ENCODE results near the gene ARL14. TPM values are rescaled to one million over a fixed set of nuclear protein-coding genes. Genes with fewer than 3 reads are reported as not detected.

The ARL14 gene
- total RNA-seq, 1 donor = not detected

DNA sequence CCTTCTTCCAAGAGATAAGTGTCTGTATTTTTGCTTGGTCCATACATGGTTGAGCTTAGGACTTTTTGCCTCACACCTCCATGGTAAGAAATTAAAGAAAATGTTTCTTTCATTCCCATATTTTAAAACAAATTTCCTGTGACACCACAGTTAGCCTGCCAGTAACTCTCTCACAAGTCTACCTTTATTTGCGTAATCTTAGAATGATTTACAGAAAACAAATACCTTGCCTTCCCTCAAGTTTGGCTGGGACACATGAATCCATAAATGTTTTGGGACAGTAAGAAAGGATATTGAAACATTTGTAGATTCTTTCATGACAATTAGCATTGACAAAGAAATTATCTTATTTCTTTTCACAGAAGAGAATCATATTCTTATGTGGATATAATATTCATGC is 3.8 kb upstream of the ARL14 start:
- H3K4me1 ChIP-seq (ENCODE audit: insufficient read depth, low read length) = peaks cover 6% of the 10 kb centered on the region
- no peaks in the 10 kb centered on the region for H3K36me3 ChIP-seq (ENCODE audit: insufficient read depth, low read length)
- no peaks in the 10 kb centered on the region for H3K79me2 ChIP-seq (ENCODE audit: insufficient read depth, low read length)

DNA sequence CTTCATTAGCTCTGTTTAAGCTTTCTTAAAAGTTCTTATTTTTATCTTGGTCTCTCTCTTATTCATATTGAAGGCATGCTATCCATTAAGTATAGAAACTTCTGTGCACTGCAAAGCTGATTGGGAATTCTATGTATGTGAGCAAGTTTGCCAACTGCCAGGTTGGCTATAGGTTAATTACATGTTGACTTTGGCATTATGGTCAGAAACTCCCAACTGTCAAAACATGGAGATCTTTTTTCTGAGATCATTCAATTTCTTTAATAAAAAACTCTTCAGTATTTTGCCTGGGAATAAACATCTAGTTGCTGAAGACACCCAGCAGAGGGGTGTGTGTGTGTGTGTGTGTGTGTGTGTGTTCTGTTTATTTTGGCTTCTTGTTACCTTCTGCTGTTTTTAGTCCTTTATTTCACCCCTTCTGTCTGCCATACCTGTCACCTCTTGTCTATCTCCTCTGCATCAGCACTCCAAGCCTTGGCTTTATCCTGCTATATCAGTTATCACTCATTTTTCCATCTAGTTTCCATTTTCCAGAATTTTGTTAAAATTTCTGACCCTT is 1.3 kb upstream of the ARL14 start:
- no peaks in the 10 kb centered on the region for H3K36me3 ChIP-seq (ENCODE audit: insufficient read depth, low read length)
- peaks cover 8% of the 10 kb centered on the region for H3K27me3 ChIP-seq (ENCODE audit: insufficient read depth, low read length)
- H3K4me1 ChIP-seq (ENCODE audit: insufficient read depth, low read length) = peaks cover 6% of the 10 kb centered on the region
- no peaks in the 10 kb centered on the region for H3K79me2 ChIP-seq (ENCODE audit: insufficient read depth, low read length)
- no peak overlapping the region for H3K4me3 ChIP-seq (ENCODE audit: insufficient read depth, low read length)
- H2AFZ ChIP-seq (ENCODE audit: low read length) = no peak overlapping the region
- no peak overlapping the region for H3K4me2 ChIP-seq (ENCODE audit: insufficient read depth, low read length)
- no peak for DNase-seq (ENCODE audit: insufficient read length, low spot score, missing footprints)
- H3K27ac ChIP-seq (ENCODE audit: low read depth, low read length) = no peak overlapping the region
- no peaks in the 10 kb centered on the region for H3K9me3 ChIP-seq (ENCODE audit: low read depth, low read length)
- TF ChIP-seq, protein P1, sequence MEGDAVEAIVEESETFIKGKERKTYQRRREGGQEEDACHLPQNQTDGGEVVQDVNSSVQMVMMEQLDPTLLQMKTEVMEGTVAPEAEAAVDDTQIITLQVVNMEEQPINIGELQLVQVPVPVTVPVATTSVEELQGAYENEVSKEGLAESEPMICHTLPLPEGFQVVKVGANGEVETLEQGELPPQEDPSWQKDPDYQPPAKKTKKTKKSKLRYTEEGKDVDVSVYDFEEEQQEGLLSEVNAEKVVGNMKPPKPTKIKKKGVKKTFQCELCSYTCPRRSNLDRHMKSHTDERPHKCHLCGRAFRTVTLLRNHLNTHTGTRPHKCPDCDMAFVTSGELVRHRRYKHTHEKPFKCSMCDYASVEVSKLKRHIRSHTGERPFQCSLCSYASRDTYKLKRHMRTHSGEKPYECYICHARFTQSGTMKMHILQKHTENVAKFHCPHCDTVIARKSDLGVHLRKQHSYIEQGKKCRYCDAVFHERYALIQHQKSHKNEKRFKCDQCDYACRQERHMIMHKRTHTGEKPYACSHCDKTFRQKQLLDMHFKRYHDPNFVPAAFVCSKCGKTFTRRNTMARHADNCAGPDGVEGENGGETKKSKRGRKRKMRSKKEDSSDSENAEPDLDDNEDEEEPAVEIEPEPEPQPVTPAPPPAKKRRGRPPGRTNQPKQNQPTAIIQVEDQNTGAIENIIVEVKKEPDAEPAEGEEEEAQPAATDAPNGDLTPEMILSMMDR (IDR thresholded peaks at IDR 0.05; ENCODE audit: extremely low read depth, low read depth, low read length) = no peak
- H4K20me1 ChIP-seq (ENCODE audit: insufficient read depth, low read length) = no peaks in the 10 kb centered on the region

More for the DNA sequence above, 3.8 kb upstream of the ARL14 start:
- Histone ChIP-seq H3K27ac (ENCODE audit: low read depth, low read length) (no peak overlapping the region), H3K9me3 (ENCODE audit: low read depth, low read length) (no peaks in the 10 kb centered on the region), H3K4me3 (ENCODE audit: insufficient read depth, low read length) (no peak overlapping the region), H4K20me1 (ENCODE audit: insufficient read depth, low read length) (no peaks in the 10 kb centered on the region), H2AFZ (ENCODE audit: low read length) (no peak overlapping the region), H3K27me3 (ENCODE audit: insufficient read depth, low read length) (no peaks in the 10 kb centered on the region), H3K4me2 (ENCODE audit: insufficient read depth, low read length) (no peak overlapping the region)
- TF ChIP-seq, protein P1 (IDR thresholded peaks at IDR 0.05; ENCODE audit: extremely low read depth, low read depth, low read length) = no peak
- no peak for DNase-seq (ENCODE audit: insufficient read length, low spot score, missing footprints)

DNA sequence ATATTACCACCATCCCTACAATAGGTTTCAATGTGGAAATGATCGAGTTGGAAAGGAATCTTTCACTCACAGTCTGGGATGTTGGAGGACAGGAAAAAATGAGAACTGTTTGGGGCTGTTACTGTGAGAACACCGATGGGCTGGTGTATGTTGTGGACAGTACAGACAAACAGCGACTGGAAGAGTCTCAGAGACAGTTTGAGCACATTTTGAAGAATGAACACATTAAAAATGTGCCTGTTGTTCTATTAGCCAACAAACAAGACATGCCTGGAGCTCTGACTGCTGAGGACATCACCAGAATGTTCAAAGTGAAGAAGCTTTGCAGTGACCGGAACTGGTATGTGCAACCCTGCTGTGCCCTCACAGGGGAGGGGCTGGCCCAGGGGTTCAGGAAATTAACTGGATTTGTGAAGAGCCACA is 510 bp downstream of the ARL14 start:
- Histone ChIP-seq H3K4me3 (ENCODE audit: insufficient read depth, low read length) (no peak overlapping the region), H2AFZ (ENCODE audit: low read length) (peak overlapping the region; percentile 2), H4K20me1 (ENCODE audit: insufficient read depth, low read length) (no peaks in the 10 kb centered on the region), H3K4me2 (ENCODE audit: insufficient read depth, low read length) (no peak overlapping the region), H3K4me1 (ENCODE audit: insufficient read depth, low read length) (peaks cover 6% of the 10 kb centered on the region), H3K9me3 (ENCODE audit: low read depth, low read length) (no peaks in the 10 kb centered on the region), H3K36me3 (ENCODE audit: insufficient read depth, low read length) (no peaks in the 10 kb centered on the region), H3K27ac (ENCODE audit: low read depth, low read length) (no peak overlapping the region), H3K79me2 (ENCODE audit: insufficient read depth, low read length) (no peaks in the 10 kb centered on the region), H3K27me3 (ENCODE audit: insufficient read depth, low read length) (peaks cover 8% of the 10 kb centered on the region)
- no peak for DNase-seq (ENCODE audit: insufficient read length, low spot score, missing footprints)
- TF ChIP-seq, protein P1 (IDR thresholded peaks at IDR 0.05; ENCODE audit: extremely low read depth, low read depth, low read length) = no peak

DNA sequence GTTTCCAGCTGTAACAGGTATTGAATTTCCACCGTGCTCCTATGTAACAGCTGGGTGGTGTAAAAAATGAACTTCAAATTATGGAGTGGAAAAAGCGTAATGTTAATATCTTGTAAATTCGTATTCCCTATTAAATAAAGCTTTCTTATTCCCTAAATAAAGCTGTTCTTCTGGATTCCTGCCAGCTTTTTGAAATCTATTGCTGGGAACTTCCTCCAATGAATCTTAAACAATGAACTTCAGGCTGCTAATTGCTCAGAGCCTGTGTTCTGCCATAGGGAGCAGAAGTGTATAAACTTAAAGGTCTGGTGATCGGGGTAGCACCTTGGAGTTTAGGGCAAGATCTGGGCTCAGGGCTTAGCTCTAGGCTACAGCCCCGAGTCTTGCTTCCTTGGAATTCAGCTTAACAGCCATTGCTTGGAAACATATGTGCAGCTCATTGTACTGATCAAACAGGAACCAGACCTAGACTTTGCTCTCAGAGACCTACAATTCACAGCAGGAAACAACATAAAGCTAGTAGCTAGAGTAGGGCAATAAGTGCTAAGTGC is 1.4 kb downstream of the ARL14 start:
- no peak for DNase-seq (ENCODE audit: insufficient read length, low spot score, missing footprints)
- no peak overlapping the region for H2AFZ ChIP-seq (ENCODE audit: low read length)
- no peaks in the 10 kb centered on the region for H3K79me2 ChIP-seq (ENCODE audit: insufficient read depth, low read length)
- no peak overlapping the region for H3K27ac ChIP-seq (ENCODE audit: low read depth, low read length)
- peaks cover 6% of the 10 kb centered on the region for H3K4me1 ChIP-seq (ENCODE audit: insufficient read depth, low read length)
- no peak overlapping the region for H3K4me3 ChIP-seq (ENCODE audit: insufficient read depth, low read length)
- H4K20me1 ChIP-seq (ENCODE audit: insufficient read depth, low read length) = no peaks in the 10 kb centered on the region
- TF ChIP-seq, protein P1 (IDR thresholded peaks at IDR 0.05; ENCODE audit: extremely low read depth, low read depth, low read length) = no peak
- H3K9me3 ChIP-seq (ENCODE audit: low read depth, low read length) = no peaks in the 10 kb centered on the region
- peaks cover 8% of the 10 kb centered on the region for H3K27me3 ChIP-seq (ENCODE audit: insufficient read depth, low read length)
- no peak overlapping the region for H3K4me2 ChIP-seq (ENCODE audit: insufficient read depth, low read length)
- H3K36me3 ChIP-seq (ENCODE audit: insufficient read depth, low read length) = no peaks in the 10 kb centered on the region

Measured in osteoblast (primary cell).